ENCODE measurements around the gene NTRK2.

The NTRK2 gene

DNA sequence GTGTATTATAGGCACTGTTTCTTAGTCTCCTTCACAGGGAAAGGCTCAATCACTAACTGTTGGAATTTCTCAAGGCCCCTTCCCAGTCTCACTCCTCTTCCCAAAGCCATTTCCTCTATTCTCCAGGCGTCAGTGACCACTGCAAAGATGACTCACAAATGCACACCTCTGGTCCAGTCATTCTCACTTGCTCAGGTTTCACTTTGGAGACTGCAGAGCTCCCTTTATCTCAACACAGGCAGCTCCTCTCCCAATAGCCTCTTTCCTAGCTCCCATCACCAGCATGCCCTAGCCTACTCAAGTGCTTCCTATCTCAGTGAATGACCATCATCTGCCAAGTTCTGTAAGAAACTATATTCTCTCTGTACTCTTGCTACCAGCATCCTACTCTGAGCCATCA lies 323.6 kb downstream of the NTRK2 start:
- DNase-seq = no peak

DNA sequence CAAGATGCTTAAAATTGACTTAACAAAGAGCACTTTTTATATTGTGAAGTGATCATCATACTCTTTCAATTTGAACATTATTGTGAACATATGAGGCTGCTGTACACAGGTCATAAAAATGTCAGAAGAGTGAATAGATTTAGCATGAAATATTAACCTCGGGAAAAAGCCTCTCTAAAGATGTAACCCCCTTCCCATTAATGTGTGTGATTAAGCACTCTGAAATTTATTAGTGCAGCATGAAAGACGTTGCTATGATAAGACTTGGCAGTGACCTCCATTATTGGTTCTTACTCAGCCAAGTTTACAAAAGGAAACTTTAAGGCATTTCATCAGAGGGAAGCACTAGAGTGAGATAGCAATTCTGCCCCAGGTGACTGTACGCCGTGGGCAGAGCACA lies 326.5 kb downstream of the NTRK2 start:
- DNase-seq = no peak

- DNase-seq = no peak
Observed at GRCh38 chr9:84996716-84997115, 327.2 kb downstream of the NTRK2 start.

DNA sequence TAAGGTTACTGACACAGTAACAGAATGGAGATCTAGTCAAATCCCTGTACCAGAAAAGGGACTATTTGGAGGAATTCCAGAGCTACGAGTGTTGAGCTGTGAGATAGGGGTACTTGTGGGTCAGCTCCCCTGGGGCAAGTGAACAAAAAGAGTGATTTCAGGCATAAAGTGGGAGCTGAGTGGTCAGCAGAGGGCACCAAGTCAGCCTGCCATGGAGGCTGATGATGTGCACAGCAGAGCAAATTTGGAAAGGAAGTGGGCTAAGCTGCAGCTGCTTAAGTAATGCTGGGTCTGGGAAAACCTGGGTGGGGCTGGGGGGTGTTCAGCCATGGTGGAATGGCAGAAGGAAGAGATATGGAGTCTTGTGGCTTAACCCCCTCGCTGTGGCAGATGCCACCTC lies 327.9 kb downstream of the NTRK2 start:
- DNase-seq = no peak

DNA sequence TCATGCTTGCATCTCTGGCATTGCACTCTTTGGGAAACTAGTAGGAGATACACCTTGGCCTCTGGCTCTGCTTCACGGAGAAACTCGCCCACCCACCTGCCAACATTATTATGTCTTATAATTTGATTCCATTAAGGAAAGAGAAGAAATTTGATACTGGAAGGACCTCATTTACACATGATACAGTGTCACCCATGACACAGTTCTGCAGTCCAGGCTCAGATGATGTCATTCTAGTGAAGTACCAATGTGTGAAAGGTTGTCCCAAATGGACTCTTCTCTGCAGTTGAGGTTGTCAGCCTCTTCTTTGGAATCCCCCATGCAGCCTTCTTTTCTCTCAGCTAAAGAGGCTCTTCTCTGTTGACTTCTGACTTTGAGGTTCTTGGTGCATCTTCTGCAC lies 329.1 kb downstream of the NTRK2 start:
- DNase-seq = no peak

- no peak for DNase-seq
Observed at GRCh38 chr9:84999788-85000187, 330.3 kb downstream of the NTRK2 start.

DNA sequence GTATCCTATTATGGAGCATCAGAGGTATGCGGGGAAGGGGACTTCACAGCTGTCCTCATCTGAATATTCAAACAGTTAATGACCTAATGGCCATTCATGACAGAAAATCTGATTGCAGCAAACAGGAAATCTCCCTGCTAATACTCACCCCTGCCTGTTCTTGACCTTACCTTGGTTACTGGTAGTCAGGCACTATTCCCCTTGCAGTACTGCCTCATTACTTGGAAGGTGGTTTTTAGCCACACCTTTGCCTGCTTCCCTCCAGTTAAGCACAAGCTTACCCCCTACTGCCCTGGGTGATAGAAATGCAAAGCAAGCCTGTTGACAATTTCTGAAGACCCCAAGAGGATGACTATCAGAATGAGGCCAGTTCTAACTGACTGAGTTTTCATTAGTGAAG lies 332.4 kb downstream of the NTRK2 start:
- no peak for DNase-seq

- DNase-seq = no peak
Observed at GRCh38 chr9:85004818-85005413, 335.4 kb downstream of the NTRK2 start.

GRCh38 chr9:85007748-85008147 lies 338.2 kb downstream of the NTRK2 start:
- no peak for DNase-seq

DNA sequence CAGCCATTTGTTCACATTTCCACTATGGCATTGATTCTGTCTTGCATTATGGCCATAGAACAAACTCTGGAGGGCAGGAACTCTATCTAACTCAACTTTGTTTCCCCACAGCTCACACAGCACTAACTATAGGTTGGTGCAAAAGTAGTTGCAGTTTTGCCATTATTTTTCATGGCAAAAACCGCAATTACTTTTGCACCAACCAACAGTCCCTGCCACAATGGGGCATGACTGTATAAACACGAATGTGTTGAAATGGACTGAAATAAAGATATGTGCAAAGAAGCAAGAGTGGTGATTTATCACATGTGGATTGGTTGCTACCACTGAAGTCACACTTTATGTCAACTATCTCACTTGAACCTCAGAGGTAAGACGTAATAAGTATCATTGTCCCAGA lies 338.7 kb downstream of the NTRK2 start:
- DNase-seq = no peak

DNA sequence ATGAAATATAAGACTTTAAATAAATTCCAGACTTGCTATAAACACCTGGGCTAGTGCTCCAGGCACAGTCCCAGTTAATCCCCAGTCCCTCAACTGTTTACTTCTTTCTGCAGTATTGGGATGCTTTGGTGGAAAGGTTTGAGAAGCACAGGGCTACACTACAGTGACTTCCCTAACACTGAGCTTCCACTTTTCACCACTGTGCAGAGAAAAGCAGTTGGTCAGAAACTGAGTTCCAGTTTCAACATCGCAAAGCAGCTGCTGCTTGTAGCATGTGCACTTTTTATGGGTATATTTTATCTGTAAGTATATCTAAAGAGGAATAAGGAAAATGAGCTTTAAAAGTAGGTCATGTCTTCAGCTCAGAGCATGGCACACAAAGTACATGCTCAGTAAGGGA lies 339.7 kb downstream of the NTRK2 start:
- no peak for DNase-seq

GRCh38 chr9:85013703-85014102 lies 344.2 kb downstream of the NTRK2 start:
- DNase-seq = no peak

DNA sequence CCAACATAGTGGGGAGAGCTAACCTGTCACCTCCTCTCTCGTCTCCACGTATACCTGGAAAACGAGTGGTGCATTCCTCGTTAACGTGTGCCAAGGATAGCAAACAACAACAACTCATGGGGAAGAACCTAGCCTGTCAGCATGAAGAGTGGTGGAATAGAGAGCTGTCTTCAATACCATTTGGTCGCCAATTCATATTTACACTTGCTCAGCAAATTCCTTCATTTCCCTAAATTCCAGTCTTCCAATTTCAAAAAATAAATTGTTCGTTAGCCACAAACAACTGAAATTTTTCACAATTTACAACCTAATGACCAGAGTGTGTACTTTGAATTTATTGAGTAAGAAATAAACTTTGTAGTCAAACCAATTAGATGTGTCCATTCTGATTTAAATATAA lies 344.8 kb downstream of the NTRK2 start:
- DNase-seq = no peak

- DNase-seq = no peak
Observed at GRCh38 chr9:85016384-85017006, 347.0 kb downstream of the NTRK2 start.

DNA sequence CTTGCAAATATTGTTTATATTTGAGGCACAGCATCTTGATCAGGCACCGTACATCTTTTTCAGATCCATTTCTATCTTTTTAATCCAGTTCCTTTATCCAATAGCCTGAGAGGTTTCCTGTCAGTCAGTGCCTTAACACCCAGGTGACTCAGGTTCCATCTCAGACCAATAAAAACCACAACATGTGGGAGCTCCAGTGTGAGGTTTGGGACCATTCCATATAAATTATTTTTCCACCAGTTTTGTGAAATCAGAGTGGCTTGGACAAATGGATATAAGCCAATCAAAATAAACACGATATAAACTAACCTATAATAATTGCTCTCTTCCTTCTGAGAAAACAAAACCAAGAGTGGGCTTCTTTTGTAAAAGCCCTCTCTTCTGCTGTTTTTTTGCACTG lies 351.3 kb downstream of the NTRK2 start:
- DNase-seq = no peak

DNA sequence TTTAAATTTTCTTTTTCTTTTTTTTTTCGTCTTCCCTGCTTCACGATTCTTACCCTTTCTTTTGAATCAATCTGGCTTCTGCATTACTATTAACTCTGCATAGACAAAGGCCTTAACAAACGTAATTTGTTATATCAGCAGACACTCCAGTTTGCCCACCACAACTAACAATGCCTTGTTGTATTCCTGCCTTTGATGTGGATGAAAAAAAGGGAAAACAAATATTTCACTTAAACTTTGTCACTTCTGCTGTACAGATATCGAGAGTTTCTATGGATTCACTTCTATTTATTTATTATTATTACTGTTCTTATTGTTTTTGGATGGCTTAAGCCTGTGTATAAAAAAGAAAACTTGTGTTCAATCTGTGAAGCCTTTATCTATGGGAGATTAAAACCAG lies 352.2 kb downstream of the NTRK2 start:
- no peak for DNase-seq

GRCh38 chr9:85024374-85024773 lies 354.8 kb downstream of the NTRK2 start:
- DNase-seq = no peak

GRCh38 chr9:85025638-85026037 lies 356.1 kb downstream of the NTRK2 start:
- no peak for DNase-seq

DNA sequence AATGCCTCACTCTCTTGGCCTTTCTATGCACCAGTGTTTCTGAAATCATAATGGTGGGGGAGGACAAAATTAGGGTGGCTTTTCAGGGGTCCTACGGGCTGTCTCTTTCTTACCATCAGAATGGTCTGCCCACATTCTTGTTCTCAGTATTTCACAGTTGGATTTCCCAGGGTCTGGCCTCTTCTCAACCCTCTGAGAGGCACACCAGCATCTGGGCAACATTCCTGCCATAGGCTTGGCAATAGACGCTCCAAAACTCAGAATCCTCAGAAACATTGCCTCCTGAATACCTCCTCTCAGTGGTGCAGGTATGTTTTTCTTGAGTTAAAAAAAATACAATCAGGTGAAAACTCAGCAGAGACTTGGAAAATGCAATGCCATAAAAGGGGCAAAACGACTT lies 358.3 kb downstream of the NTRK2 start:
- no peak for DNase-seq

DNA sequence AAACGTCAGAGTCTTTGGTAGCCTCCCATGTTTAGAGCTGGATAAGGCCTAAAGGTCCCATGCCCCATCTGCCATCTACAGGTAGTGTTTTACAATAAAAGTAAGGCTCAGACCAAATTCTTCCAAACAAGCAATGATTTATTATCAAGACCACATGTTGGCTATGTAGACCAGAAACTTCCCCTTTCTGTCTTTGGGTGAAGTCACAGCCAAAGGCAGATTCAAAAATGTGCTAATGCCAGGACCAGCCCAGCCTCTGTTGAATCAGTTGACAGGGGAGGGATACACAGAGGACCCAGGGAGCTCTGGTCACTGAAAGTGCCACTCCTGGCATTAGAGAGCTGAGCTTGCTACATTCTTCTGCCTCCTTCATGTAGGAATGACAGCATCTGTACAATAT lies 360.8 kb downstream of the NTRK2 start:
- no peak for DNase-seq

- no peak for DNase-seq
Observed at GRCh38 chr9:85036496-85036895, 367.0 kb downstream of the NTRK2 start.

- DNase-seq = no peak
Observed at GRCh38 chr9:85038061-85038460, 368.5 kb downstream of the NTRK2 start.

DNA sequence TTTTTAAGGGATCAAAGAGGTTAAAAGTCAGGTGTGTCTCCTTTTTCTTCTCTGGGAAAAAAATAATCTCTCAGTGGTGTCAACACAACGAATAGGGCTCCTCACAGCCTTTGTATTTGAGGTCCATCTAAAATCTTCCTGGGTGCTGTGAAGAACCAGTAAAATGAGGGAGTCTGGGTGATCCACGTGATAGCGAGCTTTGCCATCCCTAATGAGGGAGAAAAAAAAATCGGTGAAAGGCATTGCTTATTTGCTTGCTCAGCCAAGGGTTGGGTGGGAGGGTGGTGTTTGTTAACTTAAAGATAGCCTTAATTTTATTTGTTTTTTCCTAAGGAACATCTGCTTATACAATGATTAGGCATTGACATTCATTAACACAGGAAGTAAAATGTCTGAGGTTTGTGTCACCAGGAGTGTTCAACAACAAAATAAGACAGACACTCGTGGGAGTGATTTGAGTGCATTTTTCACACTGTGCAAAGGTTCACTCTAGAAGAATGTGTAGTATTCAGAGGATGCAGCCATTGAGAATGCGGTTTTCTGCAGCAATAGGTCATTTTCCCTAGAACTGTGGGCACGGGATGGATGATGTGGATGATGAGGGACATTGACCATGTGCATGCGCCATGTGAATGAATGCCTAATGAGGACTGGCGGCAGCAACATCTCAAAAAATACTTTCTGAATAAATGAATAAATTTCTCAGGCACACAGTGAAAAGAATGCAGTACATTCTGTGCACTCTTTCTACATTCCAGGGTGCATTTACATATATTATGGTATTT lies 369.5 kb downstream of the NTRK2 start:
- DNase-seq = no peak

- no peak for DNase-seq
Observed at GRCh38 chr9:85040146-85040545, 370.6 kb downstream of the NTRK2 start.

All from stimulated activated CD4-positive, alpha-beta T cell treated with anti-CD3 and anti-CD28 coated beads, Interleukin-12 subunit alpha, Interleukin-12 subunit beta, amount 100 ng/mL, for 4 hours (primary cell).